ENCODE data around the gene RHBDL1. TPM values are rescaled to one million over a fixed set of nuclear protein-coding genes. Genes with fewer than 3 reads are reported as not detected.

RHBDL1 gene
- total and polyA plus RNA-seq, 2 experiments from 2014 or later: 3.4 to 4.2 TPM

DNA sequence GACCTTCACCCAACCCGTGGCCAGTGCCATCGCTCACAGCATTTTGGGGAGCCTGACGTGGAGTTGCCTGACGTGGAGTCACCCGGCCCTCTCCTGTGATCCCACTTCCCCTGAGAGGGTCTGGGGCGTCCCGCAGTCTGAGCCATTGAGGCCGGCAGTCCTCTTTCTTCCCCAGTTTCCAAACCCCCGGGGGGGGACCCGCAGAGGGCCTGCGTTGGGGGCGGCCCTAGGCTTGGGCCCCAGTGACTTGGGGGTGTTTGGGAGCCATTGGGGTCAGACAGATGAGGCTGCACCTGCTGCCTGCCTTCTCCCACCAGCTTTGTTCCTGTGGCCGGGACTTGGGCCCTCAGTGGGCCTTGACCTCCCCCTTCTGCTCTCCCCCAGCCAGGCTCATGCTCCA is 5.8 kb upstream of the RHBDL1 start:
- TF ChIP-seq EZH2phosphoT487 (IDR thresholded peaks at IDR 0.05; ENCODE audit: low read depth, severe bottlenecking, unreplicated experiment) (no peak), EZH2 (IDR thresholded peaks at IDR 0.05; ENCODE audit: borderline replicate concordance) (no peak)
- TF ChIP-seq, protein P1, sequence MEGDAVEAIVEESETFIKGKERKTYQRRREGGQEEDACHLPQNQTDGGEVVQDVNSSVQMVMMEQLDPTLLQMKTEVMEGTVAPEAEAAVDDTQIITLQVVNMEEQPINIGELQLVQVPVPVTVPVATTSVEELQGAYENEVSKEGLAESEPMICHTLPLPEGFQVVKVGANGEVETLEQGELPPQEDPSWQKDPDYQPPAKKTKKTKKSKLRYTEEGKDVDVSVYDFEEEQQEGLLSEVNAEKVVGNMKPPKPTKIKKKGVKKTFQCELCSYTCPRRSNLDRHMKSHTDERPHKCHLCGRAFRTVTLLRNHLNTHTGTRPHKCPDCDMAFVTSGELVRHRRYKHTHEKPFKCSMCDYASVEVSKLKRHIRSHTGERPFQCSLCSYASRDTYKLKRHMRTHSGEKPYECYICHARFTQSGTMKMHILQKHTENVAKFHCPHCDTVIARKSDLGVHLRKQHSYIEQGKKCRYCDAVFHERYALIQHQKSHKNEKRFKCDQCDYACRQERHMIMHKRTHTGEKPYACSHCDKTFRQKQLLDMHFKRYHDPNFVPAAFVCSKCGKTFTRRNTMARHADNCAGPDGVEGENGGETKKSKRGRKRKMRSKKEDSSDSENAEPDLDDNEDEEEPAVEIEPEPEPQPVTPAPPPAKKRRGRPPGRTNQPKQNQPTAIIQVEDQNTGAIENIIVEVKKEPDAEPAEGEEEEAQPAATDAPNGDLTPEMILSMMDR (IDR thresholded peaks at IDR 0.05; ENCODE audit: poor library complexity): no peak
- Histone ChIP-seq H3K9me2 (replicated peaks; ENCODE audit: insufficient read depth) (no peaks in the 10 kb centered on the region), H3K9me3 (ENCODE audit: low read depth) (no peaks in the 10 kb centered on the region), H3K79me2 (peaks cover 23% of the 10 kb centered on the region), H3K27me3 (no peaks in the 10 kb centered on the region), H3K4me1 (ENCODE audit: insufficient read depth) (peaks cover 4% of the 10 kb centered on the region), H2AFZ (no peak overlapping the region), H4K20me1 (ENCODE audit: insufficient read depth, poor library complexity, severe bottlenecking) (no peaks in the 10 kb centered on the region), H3K4me3 (no peak overlapping the region), H3K4me2 (peak overlapping the region; percentile 96), H3K27ac (no peak overlapping the region), H3K36me3 (replicated peaks; ENCODE audit: insufficient read depth, low read depth) (no peaks in the 10 kb centered on the region)
- no peak for DNase-seq (ENCODE audit: low spot score)
- 99% methylated on average over 13 of the region's 13 CpGs for WGBS (ENCODE audit: low lambda C conversion rate, missing lambda C conversion rate)

DNA sequence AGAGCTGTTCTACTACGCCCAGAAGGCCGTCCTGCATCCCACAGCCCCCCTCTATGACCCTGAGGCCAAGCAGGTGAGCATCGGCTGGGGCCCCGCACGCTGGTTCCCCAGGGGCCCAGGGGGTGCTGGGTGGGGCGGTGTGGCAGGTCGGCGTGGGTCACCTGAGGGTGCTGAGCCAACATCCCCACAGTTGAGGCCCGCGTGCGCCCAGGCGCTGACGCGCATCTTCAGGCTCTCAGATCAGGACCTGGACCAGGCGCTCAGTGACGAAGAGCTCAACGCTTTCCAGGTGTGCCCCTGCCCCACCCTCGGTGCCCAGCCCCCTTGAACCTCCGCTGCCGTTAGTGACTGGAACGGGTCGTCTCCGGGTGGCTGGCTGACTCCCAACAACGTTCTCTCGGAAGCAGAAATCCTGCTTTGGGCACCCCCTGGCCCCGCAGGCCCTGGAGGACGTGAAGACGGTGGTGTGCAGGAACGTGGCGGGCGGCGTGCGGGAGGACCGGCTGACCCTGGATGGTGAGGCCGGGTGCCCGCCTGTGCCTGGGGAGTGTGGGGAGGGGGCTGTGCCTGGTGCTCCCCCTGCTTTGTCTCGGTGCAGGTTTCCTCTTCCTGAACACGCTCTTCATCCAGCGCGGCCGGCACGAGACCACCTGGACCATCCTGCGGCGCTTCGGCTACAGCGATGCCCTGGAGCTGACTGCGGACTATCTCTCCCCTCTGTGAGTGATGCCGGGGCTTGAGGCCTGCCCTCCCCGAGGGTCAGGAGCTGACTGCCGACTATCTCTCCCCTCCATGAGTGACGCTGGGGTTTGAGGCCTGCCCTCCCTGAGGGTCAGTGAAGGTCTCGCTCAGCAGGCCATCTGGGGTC is 4.8 kb upstream of the RHBDL1 start:
- Histone ChIP-seq H3K9me2 (replicated peaks; ENCODE audit: insufficient read depth) (no peaks in the 10 kb centered on the region), H3K4me1 (ENCODE audit: insufficient read depth) (peaks cover 12% of the 10 kb centered on the region), H3K4me2 (no peak overlapping the region), H3K36me3 (replicated peaks; ENCODE audit: insufficient read depth, low read depth) (no peaks in the 10 kb centered on the region), H3K27me3 (no peaks in the 10 kb centered on the region), H3K4me3 (no peak overlapping the region), H4K20me1 (ENCODE audit: insufficient read depth, poor library complexity, severe bottlenecking) (no peaks in the 10 kb centered on the region), H2AFZ (no peak overlapping the region), H3K9me3 (ENCODE audit: low read depth) (no peaks in the 10 kb centered on the region), H3K79me2 (peaks cover 23% of the 10 kb centered on the region), H3K27ac (no peak overlapping the region)
- no peak for DNase-seq (ENCODE audit: low spot score)
- WGBS (ENCODE audit: low lambda C conversion rate, missing lambda C conversion rate): 93% methylated on average over 36 of the region's 52 CpGs
- TF ChIP-seq, protein P1 (IDR thresholded peaks at IDR 0.05; ENCODE audit: poor library complexity): no peak

DNA sequence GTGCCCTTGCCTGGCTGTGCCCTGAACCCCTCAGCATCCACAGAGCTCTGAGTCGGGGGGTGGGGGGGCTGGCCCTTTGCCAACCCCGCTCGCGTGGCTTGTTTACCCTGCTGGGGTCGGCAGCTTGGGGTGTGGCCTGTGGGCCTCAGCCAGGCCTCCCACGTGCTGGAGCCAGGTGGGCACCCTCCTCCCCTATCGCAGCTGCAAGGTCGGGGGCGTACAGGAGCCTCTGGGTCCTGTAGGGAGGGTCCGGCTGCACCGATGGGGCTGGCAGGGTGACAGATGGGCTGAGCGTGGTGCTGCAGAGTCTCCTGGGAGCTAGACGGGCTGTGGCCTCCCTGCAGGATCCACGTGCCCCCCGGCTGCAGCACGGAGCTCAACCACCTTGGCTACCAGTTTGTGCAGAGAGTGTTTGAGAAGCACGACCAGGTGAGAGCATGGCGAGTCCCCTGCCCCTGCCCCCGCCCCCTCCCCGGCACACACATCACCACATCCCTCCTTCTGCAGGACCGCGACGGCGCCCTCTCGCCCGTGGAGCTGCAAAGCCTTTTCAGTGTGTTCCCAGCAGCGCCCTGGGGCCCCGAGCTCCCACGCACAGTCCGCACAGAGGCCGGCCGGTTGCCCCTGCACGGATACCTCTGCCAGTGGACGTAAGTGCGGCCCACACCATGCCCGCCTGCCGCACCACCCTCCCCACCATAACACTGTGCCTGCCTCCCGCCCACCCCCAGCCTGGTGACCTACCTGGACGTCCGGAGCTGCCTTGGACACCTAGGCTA is 3.9 kb upstream of the RHBDL1 start:
- Histone ChIP-seq H3K36me3 (replicated peaks; ENCODE audit: insufficient read depth, low read depth) (no peaks in the 10 kb centered on the region), H3K27me3 (no peaks in the 10 kb centered on the region), H3K4me1 (ENCODE audit: insufficient read depth) (peaks cover 18% of the 10 kb centered on the region), H3K4me2 (no peak overlapping the region), H3K9me3 (ENCODE audit: low read depth) (no peaks in the 10 kb centered on the region), H4K20me1 (ENCODE audit: insufficient read depth, poor library complexity, severe bottlenecking) (no peaks in the 10 kb centered on the region), H3K4me3 (no peak overlapping the region), H2AFZ (no peak overlapping the region), H3K9me2 (replicated peaks; ENCODE audit: insufficient read depth) (no peaks in the 10 kb centered on the region), H3K79me2 (peaks cover 23% of the 10 kb centered on the region), H3K27ac (no peak overlapping the region)
- DNase-seq (ENCODE audit: low spot score): no peak
- 96% methylated on average over 25 of the region's 40 CpGs for WGBS (ENCODE audit: low lambda C conversion rate, missing lambda C conversion rate)
- TF ChIP-seq EZH2phosphoT487 (IDR thresholded peaks at IDR 0.05; ENCODE audit: low read depth, severe bottlenecking, unreplicated experiment): no peak
- TF ChIP-seq, protein P1 (IDR thresholded peaks at IDR 0.05; ENCODE audit: poor library complexity): no peak
- no peak for TF ChIP-seq EZH2 (IDR thresholded peaks at IDR 0.05; ENCODE audit: borderline replicate concordance)

Measured in hepatocyte (in vitro differentiated cells).